WTC11 (cell line): ENCODE results near the gene CDK17. TPM values are rescaled to one million over a fixed set of nuclear protein-coding genes. Genes with fewer than 3 reads are reported as not detected.
A peak's percentile ranks its signal among the peaks of the same experiment; 100 is the strongest.

Source experiments
- ATAC-seq: fragments of 200-7000 bp; cut with Tn5 transposase; 2 replicates; pipeline ENCODE4 v1.10.0; 2021; ENCODE audit warnings: mild to moderate bottlenecking, moderate library complexity
- CTCF ChIA-PET: fragments of 300-600 bp; sonication (Branson Sonifier 250); formaldehyde crosslinking; loops from one replicate; lab custom pipeline; 2021; ENCODE audit warnings: antibody characterized with exemption; lab: Charles Lee
- POLR2A ChIA-PET: fragments of 350-600 bp; sonication (Branson Sonifier 250); formaldehyde crosslinking; loops from one replicate; lab custom pipeline; 2021; ENCODE audit warnings: antibody characterized with exemption; lab: Charles Lee
- DNase-seq: peaks from one replicate; pipeline ENCODE4 v3.0.0; 2021; ENCODE audit warnings: low spot score
- H3K27ac Mint-ChIP-seq: 2 replicates; pipeline ENCODE4 v1.8.0; 2021; ENCODE audit warnings: mixed read lengths
- H3K27me3 Mint-ChIP-seq: 2 replicates; pipeline ENCODE4 v1.8.0; 2021; ENCODE audit warnings: low read depth, mild to moderate bottlenecking, moderate library complexity, mixed read lengths
- H3K36me3 Mint-ChIP-seq: 2 replicates; pipeline ENCODE4 v1.8.0; 2021; ENCODE audit warnings: mixed read lengths
- H3K4me1 Mint-ChIP-seq: 2 replicates; pipeline ENCODE4 v1.8.0; 2022; ENCODE audit warnings: mixed read lengths
- H3K4me3 Mint-ChIP-seq: 2 replicates; pipeline ENCODE4 v1.8.0; 2021; ENCODE audit warnings: mild to moderate bottlenecking, moderate library complexity, mixed read lengths
- H3K9me3 Mint-ChIP-seq: 2 replicates; pipeline ENCODE4 v1.8.0; 2021; ENCODE audit warnings: mixed read lengths
- ATF1 ChIP-seq: sonication (generic); formaldehyde crosslinking; IDR thresholded peaks from 2 replicates; pipeline ENCODE4 v1.8.1; 2023; ENCODE audit warnings: mild to moderate bottlenecking, moderate library complexity, missing genetic modification reagents
- ETV6 ChIP-seq: sonication (generic); formaldehyde crosslinking; IDR thresholded peaks from 2 replicates; pipeline ENCODE4 v1.8.1; 2022; ENCODE audit warnings: mild to moderate bottlenecking, missing genetic modification reagents
- GRHL2 ChIP-seq: fragments of 250-450 bp; sonication (Bioruptor Pico); IDR thresholded peaks from 2 replicates; pipeline ENCODE4 v1.8.0; 2022; ENCODE audit warnings: mild to moderate bottlenecking, moderate library complexity; ENCODE audit not compliant: insufficient replicate concordance, severe bottlenecking
- GTF2I ChIP-seq: fragments of 250-450 bp; sonication (Bioruptor Pico); conservative IDR thresholded peaks from 2 replicates; pipeline ENCODE4 v1.4.0; 2021; ENCODE audit warnings: mild to moderate bottlenecking
- IRF2 ChIP-seq: sonication (generic); formaldehyde crosslinking; IDR thresholded peaks from 2 replicates; pipeline ENCODE4 v1.8.0; 2022; ENCODE audit warnings: low read depth, missing genetic modification reagents, borderline replicate concordance
- JUN ChIP-seq: sonication (generic); formaldehyde crosslinking; IDR thresholded peaks from 2 replicates; pipeline ENCODE4 v1.8.0; 2023; ENCODE audit warnings: mild to moderate bottlenecking, missing genetic modification reagents
- KAT7 ChIP-seq: sonication (generic); formaldehyde crosslinking; IDR thresholded peaks from 2 replicates; pipeline ENCODE4 v1.8.1; 2023; ENCODE audit warnings: missing genetic modification reagents, mild to moderate bottlenecking, borderline replicate concordance
- NFYB ChIP-seq: sonication (generic); formaldehyde crosslinking; conservative IDR thresholded peaks from 2 replicates; pipeline ENCODE4 v1.8.0; 2022; ENCODE audit warnings: low read depth, missing genetic modification reagents
- NR1H2 ChIP-seq: sonication (generic); formaldehyde crosslinking; IDR thresholded peaks from 2 replicates; pipeline ENCODE4 v1.9.0; 2021; ENCODE audit warnings: mild to moderate bottlenecking, moderate library complexity, missing genetic modification reagents
- RELA ChIP-seq: sonication (generic); formaldehyde crosslinking; IDR thresholded peaks from 2 replicates; pipeline ENCODE4 v1.8.1; 2022; ENCODE audit warnings: missing genetic modification reagents, mild to moderate bottlenecking, borderline replicate concordance
- RORB ChIP-seq: fragments of 250-450 bp; sonication (Bioruptor Pico); IDR thresholded peaks from 2 replicates; pipeline ENCODE4 v1.9.0; 2021; ENCODE audit warnings: mild to moderate bottlenecking
- SMAD3 ChIP-seq: sonication (generic); formaldehyde crosslinking; IDR thresholded peaks from 2 replicates; pipeline ENCODE4 v1.8.0; 2022; ENCODE audit warnings: missing genetic modification reagents, mild to moderate bottlenecking, borderline replicate concordance
- SOX15 ChIP-seq: fragments of 250-450 bp; sonication (Bioruptor Pico); IDR thresholded peaks from 2 replicates; pipeline ENCODE4 v1.9.0; 2021; ENCODE audit warnings: mild to moderate bottlenecking
- TCF7 ChIP-seq: sonication (generic); formaldehyde crosslinking; IDR thresholded peaks from 2 replicates; pipeline ENCODE4 v1.8.0; 2022; ENCODE audit warnings: mild to moderate bottlenecking, low read depth, missing genetic modification reagents, moderate library complexity
- ZNF121 ChIP-seq: sonication (generic); formaldehyde crosslinking; IDR thresholded peaks from 2 replicates; pipeline ENCODE4 v1.8.0; 2023; ENCODE audit warnings: missing genetic modification reagents
- ZNF138 ChIP-seq: sonication (generic); formaldehyde crosslinking; conservative IDR thresholded peaks from 2 replicates; pipeline ENCODE4 v1.8.1; 2022; ENCODE audit warnings: mild to moderate bottlenecking, moderate library complexity, missing genetic modification reagents
- ZNF219 ChIP-seq: sonication (generic); formaldehyde crosslinking; IDR thresholded peaks from 2 replicates; pipeline ENCODE4 v1.8.0; 2023; ENCODE audit warnings: missing genetic modification reagents, mild to moderate bottlenecking, borderline replicate concordance
- total RNA-seq: library from RNA; stranded (reverse); gene quantifications from 3 replicates; pipeline ENCODE4 v1.2.3, GENCODE V29; 2021
- TF ChIP-seq, protein P1 (sequence below): fragments of 250-450 bp; sonication (Bioruptor Pico); IDR thresholded peaks from 2 replicates; pipeline ENCODE4 v2.1.2; 2022; ENCODE audit warnings: mild to moderate bottlenecking, moderate library complexity
- TF ChIP-seq, protein P2 (sequence below): fragments of 250-450 bp; sonication (Bioruptor Pico); IDR thresholded peaks from 2 replicates; pipeline ENCODE4 v1.9.0; 2021; ENCODE audit warnings: mild to moderate bottlenecking, borderline replicate concordance
- TF ChIP-seq, protein P3 (sequence below): sonication (generic); formaldehyde crosslinking; IDR thresholded peaks from 2 replicates; pipeline ENCODE4 v1.8.0; 2023; ENCODE audit warnings: missing genetic modification reagents
- TF ChIP-seq, protein P4 (sequence below): sonication (generic); formaldehyde crosslinking; conservative IDR thresholded peaks from 2 replicates; pipeline ENCODE4 v1.8.1; 2022; ENCODE audit warnings: mild to moderate bottlenecking, missing genetic modification reagents
- TF ChIP-seq, protein P5 (sequence below): fragments of 250-450 bp; sonication (Bioruptor Pico); conservative IDR thresholded peaks from 2 replicates; pipeline ENCODE4 v1.9.0; 2021; ENCODE audit warnings: mild to moderate bottlenecking

CDK17 gene
- total RNA-seq, 1 experiment from 2014 or later = 20.0 TPM

DNA sequence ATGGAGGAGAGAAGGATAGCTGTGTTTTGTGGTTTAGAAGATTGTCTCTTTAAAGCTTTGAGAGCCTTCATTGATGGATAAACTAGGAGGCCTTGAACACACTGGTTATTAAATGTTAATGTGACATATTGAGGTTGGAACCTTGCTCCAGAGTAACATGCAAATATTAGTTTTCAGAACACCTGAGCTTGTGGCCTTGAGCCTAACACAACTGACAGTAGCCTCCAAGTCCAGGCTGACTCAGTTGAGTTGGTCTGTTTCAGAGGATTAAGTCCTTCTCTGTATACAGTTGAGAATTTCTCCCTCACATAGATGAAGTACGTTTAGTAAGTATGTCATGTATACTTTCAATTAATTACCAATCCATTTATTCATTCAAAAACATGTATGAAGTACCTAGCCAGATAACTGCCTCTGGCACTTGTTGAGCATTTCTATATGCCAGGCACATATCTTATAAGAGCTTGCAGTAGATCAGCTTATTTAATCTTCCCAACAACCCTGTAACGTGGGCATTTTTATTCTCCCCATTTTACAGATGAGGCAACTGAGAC lies 142.6 kb downstream of the CDK17 start:
- no peak for DNase-seq
- POLR2A ChIA-PET = no interaction called here
- Mint-ChIP-seq H3K36me3 (peaks cover 15% of the 10 kb centered on the region), H3K4me3 (no peak overlapping the region), H3K4me1 (peaks cover 11% of the 10 kb centered on the region), H3K9me3 (no peaks in the 10 kb centered on the region), H3K27ac (no peak overlapping the region)
- TF ChIP-seq RORB (no peak), JUN (CRISPR knock-in tag) (no peak), GRHL2 (CRISPR knock-in tag) (no peak), GTF2I (CRISPR knock-in tag) (0 out of 2 replicates have a peak, but pooled peaks have one; percentile 8), NR1H2 (CRISPR knock-in tag) (no peak), RELA (no peak)
- TF ChIP-seq, protein P1, sequence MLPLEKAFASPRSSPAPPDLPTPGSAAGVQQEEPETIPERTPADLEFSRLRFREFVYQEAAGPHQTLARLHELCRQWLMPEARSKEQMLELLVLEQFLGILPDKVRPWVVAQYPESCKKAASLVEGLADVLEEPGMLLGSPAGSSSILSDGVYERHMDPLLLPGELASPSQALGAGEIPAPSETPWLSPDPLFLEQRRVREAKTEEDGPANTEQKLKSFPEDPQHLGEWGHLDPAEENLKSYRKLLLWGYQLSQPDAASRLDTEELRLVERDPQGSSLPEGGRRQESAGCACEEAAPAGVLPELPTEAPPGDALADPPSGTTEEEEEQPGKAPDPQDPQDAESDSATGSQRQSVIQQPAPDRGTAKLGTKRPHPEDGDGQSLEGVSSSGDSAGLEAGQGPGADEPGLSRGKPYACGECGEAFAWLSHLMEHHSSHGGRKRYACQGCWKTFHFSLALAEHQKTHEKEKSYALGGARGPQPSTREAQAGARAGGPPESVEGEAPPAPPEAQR (CRISPR knock-in tag) = no peak
- TF ChIP-seq, protein P2, sequence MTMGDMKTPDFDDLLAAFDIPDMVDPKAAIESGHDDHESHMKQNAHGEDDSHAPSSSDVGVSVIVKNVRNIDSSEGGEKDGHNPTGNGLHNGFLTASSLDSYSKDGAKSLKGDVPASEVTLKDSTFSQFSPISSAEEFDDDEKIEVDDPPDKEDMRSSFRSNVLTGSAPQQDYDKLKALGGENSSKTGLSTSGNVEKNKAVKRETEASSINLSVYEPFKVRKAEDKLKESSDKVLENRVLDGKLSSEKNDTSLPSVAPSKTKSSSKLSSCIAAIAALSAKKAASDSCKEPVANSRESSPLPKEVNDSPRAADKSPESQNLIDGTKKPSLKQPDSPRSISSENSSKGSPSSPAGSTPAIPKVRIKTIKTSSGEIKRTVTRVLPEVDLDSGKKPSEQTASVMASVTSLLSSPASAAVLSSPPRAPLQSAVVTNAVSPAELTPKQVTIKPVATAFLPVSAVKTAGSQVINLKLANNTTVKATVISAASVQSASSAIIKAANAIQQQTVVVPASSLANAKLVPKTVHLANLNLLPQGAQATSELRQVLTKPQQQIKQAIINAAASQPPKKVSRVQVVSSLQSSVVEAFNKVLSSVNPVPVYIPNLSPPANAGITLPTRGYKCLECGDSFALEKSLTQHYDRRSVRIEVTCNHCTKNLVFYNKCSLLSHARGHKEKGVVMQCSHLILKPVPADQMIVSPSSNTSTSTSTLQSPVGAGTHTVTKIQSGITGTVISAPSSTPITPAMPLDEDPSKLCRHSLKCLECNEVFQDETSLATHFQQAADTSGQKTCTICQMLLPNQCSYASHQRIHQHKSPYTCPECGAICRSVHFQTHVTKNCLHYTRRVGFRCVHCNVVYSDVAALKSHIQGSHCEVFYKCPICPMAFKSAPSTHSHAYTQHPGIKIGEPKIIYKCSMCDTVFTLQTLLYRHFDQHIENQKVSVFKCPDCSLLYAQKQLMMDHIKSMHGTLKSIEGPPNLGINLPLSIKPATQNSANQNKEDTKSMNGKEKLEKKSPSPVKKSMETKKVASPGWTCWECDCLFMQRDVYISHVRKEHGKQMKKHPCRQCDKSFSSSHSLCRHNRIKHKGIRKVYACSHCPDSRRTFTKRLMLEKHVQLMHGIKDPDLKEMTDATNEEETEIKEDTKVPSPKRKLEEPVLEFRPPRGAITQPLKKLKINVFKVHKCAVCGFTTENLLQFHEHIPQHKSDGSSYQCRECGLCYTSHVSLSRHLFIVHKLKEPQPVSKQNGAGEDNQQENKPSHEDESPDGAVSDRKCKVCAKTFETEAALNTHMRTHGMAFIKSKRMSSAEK (CRISPR knock-in tag) = no peak
- TF ChIP-seq, all 79 proteins: peak for 1
- no peaks in the 10 kb centered on the region for H3K27me3 Mint-ChIP-seq
- CTCF ChIA-PET = interaction anchor here (1.1 to 1.5 kb wide), 2 partner anchors 141 to 232 kb away, joined by 3 read pairs; partner anchors contain the start of gene CFAP54
- no peak for ATAC-seq

DNA sequence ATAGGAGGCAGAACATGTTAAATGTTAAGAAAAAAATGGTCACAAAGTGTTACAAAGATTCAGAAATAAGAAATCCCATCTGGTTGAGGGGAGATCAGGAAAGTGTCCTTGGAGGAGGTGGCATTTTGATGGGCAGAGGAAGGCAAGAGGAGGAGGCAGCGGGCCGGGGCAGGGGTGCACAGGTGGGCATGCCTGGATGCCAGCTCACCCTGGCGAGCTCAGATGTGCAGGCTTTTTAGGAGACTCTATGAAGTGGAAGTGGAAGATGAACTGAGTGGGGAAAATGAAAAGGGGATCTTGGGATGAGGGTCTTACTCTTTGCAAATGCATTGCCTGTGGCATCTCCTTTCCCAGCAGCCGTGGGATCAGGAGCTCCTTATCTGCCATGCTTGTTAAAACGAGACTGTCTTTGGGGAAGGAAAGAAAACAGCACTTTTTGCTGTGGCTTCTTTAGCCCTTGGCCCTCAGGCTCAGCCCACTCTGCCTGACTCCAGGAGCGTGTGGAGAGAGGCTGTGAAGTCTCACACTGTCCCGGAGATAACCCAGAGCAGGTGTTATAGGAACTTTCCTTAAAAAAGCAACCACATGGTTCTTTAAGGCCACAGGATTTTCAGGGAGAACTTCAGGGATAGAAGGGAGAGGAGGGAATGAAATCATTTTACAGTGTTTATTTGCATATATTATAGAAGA lies 143.4 kb downstream of the CDK17 start:
- Mint-ChIP-seq H3K27ac (no peak overlapping the region), H3K4me3 (no peak overlapping the region), H3K27me3 (no peaks in the 10 kb centered on the region), H3K4me1 (peaks cover 11% of the 10 kb centered on the region), H3K9me3 (no peaks in the 10 kb centered on the region), H3K36me3 (peaks cover 22% of the 10 kb centered on the region)
- DNase-seq (no peak), ATAC-seq (no peak)
- ChIA-PET CTCF (interaction anchor here (1.1 to 1.5 kb wide), 2 partner anchors 142 to 233 kb away, joined by 3 read pairs; partner anchors contain the start of gene CFAP54), POLR2A (no interaction called here)
- TF ChIP-seq NFYB (CRISPR knock-in tag) = no peak
- no peak for TF ChIP-seq ETV6 (CRISPR knock-in tag)
- no peak for TF ChIP-seq KAT7 (CRISPR knock-in tag)
- TF ChIP-seq, protein P3, sequence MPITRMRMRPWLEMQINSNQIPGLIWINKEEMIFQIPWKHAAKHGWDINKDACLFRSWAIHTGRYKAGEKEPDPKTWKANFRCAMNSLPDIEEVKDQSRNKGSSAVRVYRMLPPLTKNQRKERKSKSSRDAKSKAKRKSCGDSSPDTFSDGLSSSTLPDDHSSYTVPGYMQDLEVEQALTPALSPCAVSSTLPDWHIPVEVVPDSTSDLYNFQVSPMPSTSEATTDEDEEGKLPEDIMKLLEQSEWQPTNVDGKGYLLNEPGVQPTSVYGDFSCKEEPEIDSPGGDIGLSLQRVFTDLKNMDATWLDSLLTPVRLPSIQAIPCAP (CRISPR knock-in tag) = no peak

DNA sequence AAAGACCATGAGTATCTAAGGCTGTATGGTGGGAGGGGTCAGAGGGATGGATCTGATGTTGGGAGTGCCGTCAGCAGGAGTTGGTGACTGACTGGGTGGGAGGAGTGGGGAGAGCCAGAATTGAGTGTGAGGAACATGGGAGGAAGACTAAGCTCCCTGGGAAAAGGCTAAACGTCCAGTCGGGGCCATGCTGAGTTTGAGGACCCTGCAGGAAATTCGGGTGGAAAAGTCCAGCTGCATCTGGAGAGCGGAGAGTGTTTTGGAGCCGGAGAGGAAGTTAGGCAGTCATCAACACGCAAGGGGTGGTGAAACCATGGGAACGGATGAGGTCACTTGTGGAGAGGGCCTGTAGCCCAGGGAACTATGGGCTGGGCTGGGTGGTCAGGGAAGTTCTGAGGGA lies 145.2 kb downstream of the CDK17 start:
- DNase-seq (no peak), ATAC-seq (no peak)
- Mint-ChIP-seq H3K36me3 (peaks cover 18% of the 10 kb centered on the region), H3K27me3 (no peaks in the 10 kb centered on the region), H3K4me3 (no peak overlapping the region), H3K9me3 (no peaks in the 10 kb centered on the region), H3K27ac (no peak overlapping the region), H3K4me1 (peaks cover 11% of the 10 kb centered on the region)
- CTCF ChIA-PET = no interaction called here
- POLR2A ChIA-PET = no interaction called here
- no peak for TF ChIP-seq SMAD3 (CRISPR knock-in tag)
- TF ChIP-seq SOX15 (CRISPR knock-in tag) = no peak
- TF ChIP-seq, protein P3 (CRISPR knock-in tag) = no peak
- no peak for TF ChIP-seq ZNF219 (CRISPR knock-in tag)
- TF ChIP-seq, protein P4, sequence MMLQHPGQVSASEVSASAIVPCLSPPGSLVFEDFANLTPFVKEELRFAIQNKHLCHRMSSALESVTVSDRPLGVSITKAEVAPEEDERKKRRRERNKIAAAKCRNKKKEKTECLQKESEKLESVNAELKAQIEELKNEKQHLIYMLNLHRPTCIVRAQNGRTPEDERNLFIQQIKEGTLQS (CRISPR knock-in tag) = no peak
- TF ChIP-seq IRF2 (CRISPR knock-in tag) = no peak
- TF ChIP-seq TCF7 = no peak
- TF ChIP-seq, protein P5, sequence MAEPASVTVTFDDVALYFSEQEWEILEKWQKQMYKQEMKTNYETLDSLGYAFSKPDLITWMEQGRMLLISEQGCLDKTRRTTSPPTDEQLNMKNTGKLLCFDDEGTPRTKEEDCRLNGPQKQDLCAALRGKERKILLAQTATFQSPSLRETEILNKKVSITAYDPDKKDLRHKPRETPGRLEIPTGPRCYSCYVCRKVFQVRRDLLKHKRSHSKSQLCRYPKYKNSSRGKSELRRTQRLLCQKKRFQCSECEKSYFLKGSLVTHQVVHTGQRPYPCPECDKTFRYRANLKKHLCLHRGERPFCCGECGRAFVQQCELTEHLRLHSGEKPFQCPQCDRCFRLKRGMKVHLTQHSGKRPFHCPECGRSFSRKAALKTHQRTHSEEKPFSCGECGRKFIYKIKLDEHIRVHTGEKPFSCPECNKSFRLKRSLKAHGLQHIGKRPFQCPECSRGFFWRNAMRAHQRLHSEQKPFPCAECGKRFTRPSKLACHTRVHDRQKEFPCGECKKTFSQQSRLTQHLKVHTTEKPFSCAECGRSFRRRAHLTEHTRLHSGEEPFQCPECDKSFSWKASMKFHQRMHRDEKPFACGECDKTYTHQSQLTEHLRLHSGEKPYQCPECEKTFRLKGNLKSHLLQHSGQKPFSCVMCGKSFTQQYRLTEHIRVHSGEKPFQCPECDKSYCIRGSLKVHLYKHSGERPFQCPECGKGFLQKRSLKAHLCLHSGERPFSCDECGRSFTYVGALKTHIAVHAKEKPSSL (CRISPR knock-in tag) = no peak
- no peak for TF ChIP-seq ZNF121 (CRISPR knock-in tag)
- TF ChIP-seq ZNF138 (CRISPR knock-in tag) = no peak
- TF ChIP-seq ATF1 (CRISPR knock-in tag) = no peak
